ENCODE data around the gene RUSC1. TPM values are rescaled to one million over a fixed set of nuclear protein-coding genes. Genes with fewer than 3 reads are reported as not detected.

The RUSC1 gene
- total RNA-seq, 1 donor from 2014 or later: 18.0 TPM

GRCh38 chr1:155334962-155335361 lies 14.3 kb downstream of the RUSC1 start:
- TF ChIP-seq, protein P1, sequence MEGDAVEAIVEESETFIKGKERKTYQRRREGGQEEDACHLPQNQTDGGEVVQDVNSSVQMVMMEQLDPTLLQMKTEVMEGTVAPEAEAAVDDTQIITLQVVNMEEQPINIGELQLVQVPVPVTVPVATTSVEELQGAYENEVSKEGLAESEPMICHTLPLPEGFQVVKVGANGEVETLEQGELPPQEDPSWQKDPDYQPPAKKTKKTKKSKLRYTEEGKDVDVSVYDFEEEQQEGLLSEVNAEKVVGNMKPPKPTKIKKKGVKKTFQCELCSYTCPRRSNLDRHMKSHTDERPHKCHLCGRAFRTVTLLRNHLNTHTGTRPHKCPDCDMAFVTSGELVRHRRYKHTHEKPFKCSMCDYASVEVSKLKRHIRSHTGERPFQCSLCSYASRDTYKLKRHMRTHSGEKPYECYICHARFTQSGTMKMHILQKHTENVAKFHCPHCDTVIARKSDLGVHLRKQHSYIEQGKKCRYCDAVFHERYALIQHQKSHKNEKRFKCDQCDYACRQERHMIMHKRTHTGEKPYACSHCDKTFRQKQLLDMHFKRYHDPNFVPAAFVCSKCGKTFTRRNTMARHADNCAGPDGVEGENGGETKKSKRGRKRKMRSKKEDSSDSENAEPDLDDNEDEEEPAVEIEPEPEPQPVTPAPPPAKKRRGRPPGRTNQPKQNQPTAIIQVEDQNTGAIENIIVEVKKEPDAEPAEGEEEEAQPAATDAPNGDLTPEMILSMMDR (IDR thresholded peaks at IDR 0.05; ENCODE audit: borderline replicate concordance): no peak
- intact Hi-C loops (cut with micrococcal nuclease): no loop called here
- peaks cover 82% of the 10 kb centered on the region for H3K36me3 ChIP-seq
- H3K4me1 ChIP-seq: no peaks in the 10 kb centered on the region
- no peaks in the 10 kb centered on the region for H3K27me3 ChIP-seq (ENCODE audit: low read depth)
- H3K27ac ChIP-seq (replicated peaks): no peak overlapping the region
- H3K4me3 ChIP-seq: no peak overlapping the region
- H3K9me3 ChIP-seq (replicated peaks): no peaks in the 10 kb centered on the region
- DNase-seq: no peak

- intact Hi-C loops (cut with micrococcal nuclease): no loop called here
Observed at GRCh38 chr1:155339515-155340097, 18.9 kb downstream of the RUSC1 start.

GRCh38 chr1:155342842-155343241 lies 22.1 kb downstream of the RUSC1 start:
- H3K27ac ChIP-seq (replicated peaks): no peak overlapping the region
- no peak overlapping the region for H3K4me3 ChIP-seq
- H3K9me3 ChIP-seq (replicated peaks): no peaks in the 10 kb centered on the region
- no peaks in the 10 kb centered on the region for H3K27me3 ChIP-seq (ENCODE audit: low read depth)
- no peak for DNase-seq
- peaks cover 100% of the 10 kb centered on the region for H3K36me3 ChIP-seq
- intact Hi-C loops (cut with micrococcal nuclease): no loop called here
- TF ChIP-seq, protein P1 (IDR thresholded peaks at IDR 0.05; ENCODE audit: borderline replicate concordance): no peak
- H3K4me1 ChIP-seq: no peaks in the 10 kb centered on the region

More at GRCh38 chr1:155339515-155340097, 18.9 kb downstream of the RUSC1 start:
- DNase-seq: no peak
- no peak overlapping the region for H3K4me3 ChIP-seq
- TF ChIP-seq, protein P1 (IDR thresholded peaks at IDR 0.05; ENCODE audit: borderline replicate concordance): no peak
- H3K36me3 ChIP-seq: peaks cover 97% of the 10 kb centered on the region
- H3K4me1 ChIP-seq: no peaks in the 10 kb centered on the region
- no peaks in the 10 kb centered on the region for H3K9me3 ChIP-seq (replicated peaks)
- H3K27ac ChIP-seq (replicated peaks): no peak overlapping the region
- no peaks in the 10 kb centered on the region for H3K27me3 ChIP-seq (ENCODE audit: low read depth)

GRCh38 chr1:155352631-155353030 lies 31.9 kb downstream of the RUSC1 start:
- Histone ChIP-seq H3K36me3 (peaks cover 94% of the 10 kb centered on the region), H3K27ac (replicated peaks) (no peak overlapping the region), H3K4me3 (no peak overlapping the region), H3K4me1 (no peaks in the 10 kb centered on the region), H3K9me3 (replicated peaks) (no peaks in the 10 kb centered on the region), H3K27me3 (ENCODE audit: low read depth) (no peaks in the 10 kb centered on the region)
- TF ChIP-seq, protein P1 (IDR thresholded peaks at IDR 0.05; ENCODE audit: borderline replicate concordance): no peak
- no peak for DNase-seq
- intact Hi-C loops (cut with micrococcal nuclease): no loop called here

DNA sequence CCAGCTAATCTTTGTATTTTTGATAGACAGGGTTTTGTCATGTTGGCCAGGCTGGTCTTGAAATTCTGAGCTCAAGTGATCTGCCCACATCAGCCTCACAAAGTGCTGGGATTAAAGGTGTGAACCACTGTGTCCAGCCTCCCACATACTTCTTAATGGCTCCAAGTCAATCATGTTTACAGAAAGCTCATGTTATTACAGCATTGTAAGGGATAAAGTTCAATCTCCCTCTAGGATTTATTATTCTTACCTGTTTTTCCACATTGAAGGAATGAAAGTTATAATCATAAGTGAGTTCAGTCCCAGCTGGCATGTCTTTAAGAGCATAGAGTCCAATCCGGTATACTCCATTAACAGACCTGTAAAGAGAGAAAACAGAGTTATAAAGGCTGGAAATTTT lies 39.4 kb downstream of the RUSC1 start:
- Histone ChIP-seq H3K27me3 (ENCODE audit: low read depth) (no peaks in the 10 kb centered on the region), H3K4me3 (no peak overlapping the region), H3K9me3 (replicated peaks) (no peaks in the 10 kb centered on the region), H3K36me3 (peaks cover 64% of the 10 kb centered on the region), H3K27ac (replicated peaks) (no peak overlapping the region), H3K4me1 (no peaks in the 10 kb centered on the region)
- TF ChIP-seq, protein P1 (IDR thresholded peaks at IDR 0.05; ENCODE audit: borderline replicate concordance): no peak
- DNase-seq: no peak
- intact Hi-C loops (cut with micrococcal nuclease): no loop called here

Measured in left ventricle myocardium inferior (tissue), 1 donor.